ENCODE data around the gene APBB2.
A peak's percentile ranks its signal among the peaks of the same experiment; 100 is the strongest.

Gene APBB2

GRCh38 chr4:41209187-41209586, 5.2 kb downstream of the APBB2 start:
- peaks cover 19 to 29% of the 10 kb centered on the region in 2 experiments for H3K4me1 ChIP-seq (ENCODE audit: control insufficient read depth in 1 of 2, insufficient read depth in 2 of 2, low read length in 2 of 2)
- H4K91ac ChIP-seq (ENCODE audit: low read depth, low read length), result no peak overlapping the region
- no peak overlapping the region for H4K12ac ChIP-seq (ENCODE audit: low read depth, low read length)
- peak overlapping the region; percentile 32 for H3K27ac ChIP-seq (ENCODE audit: low read depth, low read length)
- no CpG with 5 or more reads among the region's 5 CpGs for WGBS (ENCODE audit: extremely low coverage, insufficient coverage, insufficient read length)
- no peaks in the 10 kb centered on the region for H3K9me3 ChIP-seq (ENCODE audit: insufficient read depth, low read depth, low read length)
- no peak overlapping the region for H3K9ac ChIP-seq (ENCODE audit: low read length)
- H3K79me2 ChIP-seq (ENCODE audit: control insufficient read depth, insufficient read depth, low read length, poor library complexity), result peaks cover 24% of the 10 kb centered on the region
- H4K8ac ChIP-seq (ENCODE audit: low read depth, low read length), result peak overlapping the region; percentile 8
- peaks cover 14% of the 10 kb centered on the region for H3K79me1 ChIP-seq (ENCODE audit: low read length)
- peaks cover 0 to 2% of the 10 kb centered on the region in 2 experiments for H3K36me3 ChIP-seq (ENCODE audit: control insufficient read depth in 1 of 2, insufficient read depth in 2 of 2, low read length in 2 of 2)
- H3K4ac ChIP-seq (ENCODE audit: low read depth, low read length), result peak overlapping the region; percentile 10
- H2BK120ac ChIP-seq (ENCODE audit: insufficient read depth, low read length, poor library complexity), result no peak overlapping the region
- H3K4me3 ChIP-seq (ENCODE audit: low read depth, low read length), result no peak overlapping the region
- peak overlapping the region; percentile 6 for H3K14ac ChIP-seq (ENCODE audit: low read length)
- H2AK5ac ChIP-seq (ENCODE audit: low read length), result no peak overlapping the region
- peak overlapping the region; percentile 63 for H3K18ac ChIP-seq (ENCODE audit: low read length)
- peak overlapping the region; percentile 3 for H2BK5ac ChIP-seq (ENCODE audit: low read depth, low read length, poor library complexity)
- no peak overlapping the region for H3K4me2 ChIP-seq (ENCODE audit: low read length)
- H3K23ac ChIP-seq (ENCODE audit: low read length), result no peak overlapping the region
- H3K27me3 ChIP-seq (ENCODE audit: insufficient read depth, low read length), result no peaks in the 10 kb centered on the region
- peak overlapping the region; percentile 61 for H2BK12ac ChIP-seq (ENCODE audit: low read length)
- no peak overlapping the region for H2AFZ ChIP-seq (ENCODE audit: insufficient read depth, low read length, poor library complexity)
- peak in 1 of 2 donors; percentile 37 for DNase-seq

GRCh38 chr4:41207291-41207831, 7.0 kb downstream of the APBB2 start:
- Histone ChIP-seq H3K27ac (ENCODE audit: low read depth, low read length) (no peak overlapping the region), H4K91ac (ENCODE audit: low read depth, low read length) (no peak overlapping the region), H2BK120ac (ENCODE audit: insufficient read depth, low read length, poor library complexity) (no peak overlapping the region), H2AK5ac (ENCODE audit: low read length) (no peak overlapping the region), H4K12ac (ENCODE audit: low read depth, low read length) (no peak overlapping the region), H2AFZ (ENCODE audit: insufficient read depth, low read length, poor library complexity) (no peak overlapping the region), H4K8ac (ENCODE audit: low read depth, low read length) (no peak overlapping the region), H3K9me3 (ENCODE audit: insufficient read depth, low read depth, low read length) (no peaks in the 10 kb centered on the region), H2BK12ac (ENCODE audit: low read length) (no peak overlapping the region), H3K27me3 (ENCODE audit: insufficient read depth, low read length) (no peaks in the 10 kb centered on the region), H3K4me3 (ENCODE audit: low read depth, low read length) (no peak overlapping the region), H3K14ac (ENCODE audit: low read length) (no peak overlapping the region), H2BK5ac (ENCODE audit: low read depth, low read length, poor library complexity) (no peak overlapping the region), H3K36me3 (ENCODE audit: control insufficient read depth in 1 of 2, insufficient read depth in 2 of 2, low read length in 2 of 2) (peaks cover 0 to 2% of the 10 kb centered on the region in 2 experiments), H3K9ac (ENCODE audit: low read length) (no peak overlapping the region), H3K79me1 (ENCODE audit: low read length) (peaks cover 5% of the 10 kb centered on the region), H3K18ac (ENCODE audit: low read length) (no peak overlapping the region), H3K4ac (ENCODE audit: low read depth, low read length) (peak overlapping the region; percentile 80), H3K4me1 (ENCODE audit: control insufficient read depth in 1 of 2, insufficient read depth in 2 of 2, low read length in 2 of 2) (peaks cover 20 to 32% of the 10 kb centered on the region in 2 experiments), H3K23ac (ENCODE audit: low read length) (no peak overlapping the region), H3K79me2 (ENCODE audit: control insufficient read depth, insufficient read depth, low read length, poor library complexity) (peaks cover 14% of the 10 kb centered on the region), H3K4me2 (ENCODE audit: low read length) (no peak overlapping the region)
- DNase-seq, result no peak

DNA sequence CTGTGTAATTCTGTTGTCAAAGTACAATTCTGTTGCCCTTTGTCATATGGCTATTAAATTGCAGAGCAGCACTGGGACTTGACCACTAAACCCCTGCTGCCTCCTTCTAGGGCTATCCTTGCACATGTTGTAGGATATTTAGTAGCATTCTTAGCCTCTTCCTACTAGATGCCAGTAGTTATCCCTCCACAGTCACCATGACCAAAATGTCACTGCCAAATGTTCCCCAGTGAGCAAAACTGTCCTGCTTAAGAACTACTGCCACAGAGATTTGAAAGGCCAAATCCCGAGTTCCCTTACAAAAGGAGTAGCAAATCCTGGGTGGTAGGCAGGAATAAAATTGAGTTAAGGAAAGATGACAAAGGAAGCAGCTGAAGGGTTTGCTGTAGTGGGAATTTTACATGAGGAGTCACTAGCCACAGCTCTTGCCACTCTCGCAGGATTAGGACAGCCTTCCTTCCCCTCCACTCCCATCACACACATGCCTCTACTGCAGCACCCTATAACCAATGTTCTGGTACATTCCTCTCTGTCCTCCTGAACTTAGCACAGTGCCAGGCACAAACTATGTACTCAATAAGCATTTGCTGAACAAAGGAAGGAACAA, 8.4 kb downstream of the APBB2 start:
- Histone ChIP-seq H2BK5ac (ENCODE audit: low read depth, low read length, poor library complexity) (no peak overlapping the region), H4K12ac (ENCODE audit: low read depth, low read length) (no peak overlapping the region), H3K79me1 (ENCODE audit: low read length) (peaks cover 5% of the 10 kb centered on the region), H3K18ac (ENCODE audit: low read length) (peak overlapping the region; percentile 51), H4K8ac (ENCODE audit: low read depth, low read length) (no peak overlapping the region), H3K4ac (ENCODE audit: low read depth, low read length) (peak overlapping the region; percentile 48), H3K14ac (ENCODE audit: low read length) (no peak overlapping the region), H2AK5ac (ENCODE audit: low read length) (no peak overlapping the region), H3K9ac (ENCODE audit: low read length) (no peak overlapping the region), H3K27ac (ENCODE audit: low read depth, low read length) (no peak overlapping the region), H3K4me2 (ENCODE audit: low read length) (no peak overlapping the region), H3K36me3 (ENCODE audit: control insufficient read depth in 1 of 2, insufficient read depth in 2 of 2, low read length in 2 of 2) (peaks cover 0 to 2% of the 10 kb centered on the region in 2 experiments), H3K79me2 (ENCODE audit: control insufficient read depth, insufficient read depth, low read length, poor library complexity) (peaks cover 14% of the 10 kb centered on the region), H2AFZ (ENCODE audit: insufficient read depth, low read length, poor library complexity) (no peak overlapping the region), H2BK12ac (ENCODE audit: low read length) (no peak overlapping the region), H4K91ac (ENCODE audit: low read depth, low read length) (no peak overlapping the region), H3K4me3 (ENCODE audit: low read depth, low read length) (no peak overlapping the region), H3K27me3 (ENCODE audit: insufficient read depth, low read length) (no peaks in the 10 kb centered on the region), H3K9me3 (ENCODE audit: insufficient read depth, low read depth, low read length) (no peaks in the 10 kb centered on the region), H3K23ac (ENCODE audit: low read length) (no peak overlapping the region), H2BK120ac (ENCODE audit: insufficient read depth, low read length, poor library complexity) (no peak overlapping the region), H3K4me1 (ENCODE audit: control insufficient read depth in 1 of 2, insufficient read depth in 2 of 2, low read length in 2 of 2) (peaks cover 20 to 36% of the 10 kb centered on the region in 2 experiments)
- no peak for DNase-seq
- WGBS (ENCODE audit: extremely low coverage, insufficient coverage, insufficient read length), result no CpG with 5 or more reads among the region's 2 CpGs

- H3K79me1 ChIP-seq (ENCODE audit: low read length), result peaks cover 5% of the 10 kb centered on the region
- H3K4me3 ChIP-seq (ENCODE audit: low read depth, low read length), result no peak overlapping the region
- no peak overlapping the region for H3K9ac ChIP-seq (ENCODE audit: low read length)
- no peak overlapping the region for H3K18ac ChIP-seq (ENCODE audit: low read length)
- H2BK12ac ChIP-seq (ENCODE audit: low read length), result no peak overlapping the region
- H3K9me3 ChIP-seq (ENCODE audit: insufficient read depth, low read depth, low read length), result no peaks in the 10 kb centered on the region
- H3K4me1 ChIP-seq (ENCODE audit: control insufficient read depth in 1 of 2, insufficient read depth in 2 of 2, low read length in 2 of 2), result peaks cover 20 to 36% of the 10 kb centered on the region in 2 experiments
- H4K8ac ChIP-seq (ENCODE audit: low read depth, low read length), result no peak overlapping the region
- H4K91ac ChIP-seq (ENCODE audit: low read depth, low read length), result no peak overlapping the region
- no peak overlapping the region for H3K14ac ChIP-seq (ENCODE audit: low read length)
- H3K4me2 ChIP-seq (ENCODE audit: low read length), result no peak overlapping the region
- H4K12ac ChIP-seq (ENCODE audit: low read depth, low read length), result no peak overlapping the region
- no peak overlapping the region for H2BK120ac ChIP-seq (ENCODE audit: insufficient read depth, low read length, poor library complexity)
- H3K79me2 ChIP-seq (ENCODE audit: control insufficient read depth, insufficient read depth, low read length, poor library complexity), result peaks cover 14% of the 10 kb centered on the region
- H3K36me3 ChIP-seq (ENCODE audit: control insufficient read depth in 1 of 2, insufficient read depth in 2 of 2, low read length in 2 of 2), result peaks cover 0 to 2% of the 10 kb centered on the region in 2 experiments
- no peak overlapping the region for H2AK5ac ChIP-seq (ENCODE audit: low read length)
- WGBS (ENCODE audit: extremely low coverage, insufficient coverage, insufficient read length), result no CpG with 5 or more reads among the region's 3 CpGs
- H3K27me3 ChIP-seq (ENCODE audit: insufficient read depth, low read length), result no peaks in the 10 kb centered on the region
- no peak overlapping the region for H3K23ac ChIP-seq (ENCODE audit: low read length)
- no peak overlapping the region for H2BK5ac ChIP-seq (ENCODE audit: low read depth, low read length, poor library complexity)
- no peak overlapping the region for H3K27ac ChIP-seq (ENCODE audit: low read depth, low read length)
- no peak overlapping the region for H2AFZ ChIP-seq (ENCODE audit: insufficient read depth, low read length, poor library complexity)
- DNase-seq, result no peak
- no peak overlapping the region for H3K4ac ChIP-seq (ENCODE audit: low read depth, low read length)
Measured at GRCh38 chr4:41205130-41205529, 9.2 kb downstream of the APBB2 start.
